HCT116 (cell line): ENCODE measurements around the gene C1orf105.

Experiments used
- ELF1 ChIP-seq: IDR thresholded peaks from 2 replicates; pipeline ENCODE4 v1.6.1; 2012; ENCODE audit warnings: low read depth, borderline replicate concordance
- POLR2A ChIP-seq: IDR thresholded peaks from 2 replicates; pipeline ENCODE4 v1.7.0; 2011; ENCODE audit warnings: borderline replicate concordance; ENCODE audit not compliant: insufficient read depth, insufficient read length; ENCODE audit errors: extremely low read depth
- POLR2AphosphoS5 ChIP-seq: IDR thresholded peaks from 2 replicates; pipeline ENCODE4 v1.6.1; 2011; ENCODE audit warnings: mild to moderate bottlenecking, low read depth, low read length, moderate library complexity
- RAD21 ChIP-seq: IDR thresholded peaks from 2 replicates; pipeline ENCODE4 v1.6.1; 2012; ENCODE audit warnings: low read depth, mild to moderate bottlenecking
- SRF ChIP-seq: IDR thresholded peaks from 2 replicates; pipeline ENCODE4 v1.6.1; 2012; ENCODE audit warnings: low read depth
- ZFX ChIP-seq: fragments of 450-650 bp; IDR thresholded peaks from 2 replicates; pipeline ENCODE4 v1.6.1; 2017
- TF ChIP-seq, protein P1 (sequence below), 3 experiments: fragments of 200-600 bp in 1 of 3; sonication (generic) in 1 of 3; IDR thresholded peaks in 2 of 3; conservative IDR thresholded peaks in 1 of 3; 2 replicates each; pipeline ENCODE4 v1.5.1; 2012 to 2017; ENCODE audit warnings: low read depth in 2 of 3, low read length in 2 of 3, antibody characterized with exemption in 1 of 3, borderline replicate concordance in 1 of 3, control low read depth in 1 of 3, mild to moderate bottlenecking in 1 of 3, mixed read lengths in 1 of 3, mixed run types in 1 of 3, moderate library complexity in 1 of 3; ENCODE audit not compliant: insufficient read depth in 1 of 3
- TF ChIP-seq, protein P2 (sequence below): IDR thresholded peaks from 2 replicates; pipeline ENCODE4 v1.6.1; 2012
- TF ChIP-seq, protein P3 (sequence below): IDR thresholded peaks from 2 replicates; pipeline ENCODE4 v1.6.1; 2012

DNA sequence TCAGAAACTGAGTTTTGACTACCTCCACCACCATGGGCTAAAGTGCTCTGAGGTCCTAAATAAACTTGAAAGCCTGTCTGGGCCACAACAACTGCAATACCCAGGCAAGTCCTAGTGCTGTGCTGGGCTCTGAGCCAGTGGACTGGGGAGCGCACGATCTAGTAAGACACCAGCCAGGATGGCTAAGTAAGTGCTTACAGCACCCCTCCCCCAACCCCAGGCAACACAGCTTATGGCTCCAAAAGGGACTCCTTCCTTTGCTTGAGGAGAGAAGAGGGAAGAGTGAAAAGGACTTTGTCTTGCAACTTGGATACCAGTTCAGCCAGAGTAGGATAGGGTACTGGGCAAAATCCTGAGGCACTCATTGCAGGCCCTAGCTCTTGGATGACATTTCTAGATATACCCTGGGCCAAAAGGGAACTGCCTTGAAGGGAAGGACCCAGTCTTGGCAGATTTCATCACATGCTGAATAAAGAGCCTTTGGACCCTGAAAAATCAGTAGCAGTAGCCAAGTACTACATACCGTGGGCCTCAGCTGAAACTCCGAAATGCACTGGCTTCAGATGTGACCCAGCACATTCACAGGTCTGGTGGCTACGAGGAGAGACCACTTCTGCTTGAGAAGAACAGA, 1.6 kb downstream of the C1orf105 start:
- TF ChIP-seq, protein P1, sequence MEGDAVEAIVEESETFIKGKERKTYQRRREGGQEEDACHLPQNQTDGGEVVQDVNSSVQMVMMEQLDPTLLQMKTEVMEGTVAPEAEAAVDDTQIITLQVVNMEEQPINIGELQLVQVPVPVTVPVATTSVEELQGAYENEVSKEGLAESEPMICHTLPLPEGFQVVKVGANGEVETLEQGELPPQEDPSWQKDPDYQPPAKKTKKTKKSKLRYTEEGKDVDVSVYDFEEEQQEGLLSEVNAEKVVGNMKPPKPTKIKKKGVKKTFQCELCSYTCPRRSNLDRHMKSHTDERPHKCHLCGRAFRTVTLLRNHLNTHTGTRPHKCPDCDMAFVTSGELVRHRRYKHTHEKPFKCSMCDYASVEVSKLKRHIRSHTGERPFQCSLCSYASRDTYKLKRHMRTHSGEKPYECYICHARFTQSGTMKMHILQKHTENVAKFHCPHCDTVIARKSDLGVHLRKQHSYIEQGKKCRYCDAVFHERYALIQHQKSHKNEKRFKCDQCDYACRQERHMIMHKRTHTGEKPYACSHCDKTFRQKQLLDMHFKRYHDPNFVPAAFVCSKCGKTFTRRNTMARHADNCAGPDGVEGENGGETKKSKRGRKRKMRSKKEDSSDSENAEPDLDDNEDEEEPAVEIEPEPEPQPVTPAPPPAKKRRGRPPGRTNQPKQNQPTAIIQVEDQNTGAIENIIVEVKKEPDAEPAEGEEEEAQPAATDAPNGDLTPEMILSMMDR (IDR thresholded peaks at IDR 0.05 in 2 of 3, conservative IDR thresholded peaks at IDR 0.05 in 1 of 3; ENCODE audit: borderline replicate concordance in 1 of 3, insufficient read depth in 1 of 3, low read depth in 2 of 3, low read length in 2 of 3) = no peak
- TF ChIP-seq POLR2AphosphoS5 (no peak), SRF (no peak), ZFX (no peak), POLR2A (no peak), RAD21 (no peak), ELF1 (no peak)
- TF ChIP-seq, protein P2, sequence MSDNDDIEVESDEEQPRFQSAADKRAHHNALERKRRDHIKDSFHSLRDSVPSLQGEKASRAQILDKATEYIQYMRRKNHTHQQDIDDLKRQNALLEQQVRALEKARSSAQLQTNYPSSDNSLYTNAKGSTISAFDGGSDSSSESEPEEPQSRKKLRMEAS = no peak
- TF ChIP-seq, protein P3, sequence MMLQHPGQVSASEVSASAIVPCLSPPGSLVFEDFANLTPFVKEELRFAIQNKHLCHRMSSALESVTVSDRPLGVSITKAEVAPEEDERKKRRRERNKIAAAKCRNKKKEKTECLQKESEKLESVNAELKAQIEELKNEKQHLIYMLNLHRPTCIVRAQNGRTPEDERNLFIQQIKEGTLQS = no peak
